ENCODE measurements around the gene TENM4. TPM values are rescaled to one million over a fixed set of nuclear protein-coding genes. Genes with fewer than 3 reads are reported as not detected.

Gene TENM4
- total and polyA plus RNA-seq, 2 of the 8 experiments (the other 6 are each of a cell fraction or from before 2014, with no cell fraction given): 3.5 to 7.2 TPM

GRCh38 chr11:78838417-78838816, 602.4 kb downstream of the TENM4 start:
- Histone ChIP-seq H3K23ac (ENCODE audit: insufficient read length) (no peak overlapping the region), H4K20me1 (replicated peaks in 1 of 2; ENCODE audit: control insufficient read depth in 1 of 2, insufficient read depth in 2 of 2, low read length in 2 of 2) (no peaks in the 10 kb centered on the region), H3K27ac (ENCODE audit: low read depth, low read length) (no peak overlapping the region), H3K79me1 (ENCODE audit: low read depth, low read length) (no peaks in the 10 kb centered on the region), H2BK12ac (ENCODE audit: low read depth, low read length) (no peak overlapping the region), H2AK5ac (ENCODE audit: low read depth, low read length) (no peak overlapping the region), H3K36me3 (ENCODE audit: control insufficient read depth in 2 of 4, insufficient read depth in 4 of 4, low read length in 3 of 4) (no peaks in the 10 kb centered on the region), H3K23me2 (ENCODE audit: low read depth, low read length) (0 out of 2 replicates have a peak, but pooled peaks cover 2% of the 10 kb centered on the region), H3K4ac (replicated peaks; ENCODE audit: insufficient read length, low read depth, low read length) (no peak overlapping the region), H3K14ac (ENCODE audit: insufficient read length) (no peak overlapping the region), H4K91ac (replicated peaks; ENCODE audit: insufficient read length, low read length) (no peak overlapping the region), H4K5ac (ENCODE audit: insufficient read length, low read depth, low read length) (no peak overlapping the region), H3K4me3 (ENCODE audit: extremely low read depth in 1 of 4, insufficient read depth in 2 of 4, low read depth in 3 of 4, low read length in 4 of 4) (no peak overlapping the region), H3K18ac (ENCODE audit: extremely low read depth, low read length) (no peak overlapping the region), H3K9ac (replicated peaks in 1 of 4; ENCODE audit: extremely low read depth in 1 of 4, low read depth in 3 of 4, low read length in 3 of 4) (no peak overlapping the region), H2BK120ac (replicated peaks; ENCODE audit: low read depth, low read length) (no peak overlapping the region), H3K4me1 (replicated peaks in 1 of 4; ENCODE audit: control insufficient read depth in 3 of 4, insufficient read depth in 4 of 4, low read length in 3 of 4) (no peaks in the 10 kb centered on the region), H2BK5ac (ENCODE audit: low read depth, low read length) (no peak overlapping the region), H2BK15ac (ENCODE audit: low read length) (no peak overlapping the region), H3K9me3 (ENCODE audit: insufficient read depth in 2 of 2, low read depth in 1 of 2, low read length in 1 of 2) (no peaks in the 10 kb centered on the region), H3K27me3 (replicated peaks in 1 of 4; ENCODE audit: control insufficient read depth in 3 of 4, extremely low read depth in 1 of 4, insufficient read depth in 3 of 4, low read length in 3 of 4) (peaks cover 0 to 1% (median 0%) of the 10 kb centered on the region in 4 experiments; a peak in 1 of 7 replicates), H3K4me2 (ENCODE audit: insufficient read depth in 1 of 2, low read depth in 2 of 2, low read length in 2 of 2) (no peak overlapping the region), H3K79me2 (ENCODE audit: control insufficient read depth in 1 of 2, insufficient read depth in 2 of 2, low read length in 2 of 2) (no peaks in the 10 kb centered on the region), H2AFZ (ENCODE audit: low read length) (no peak overlapping the region), H2BK20ac (ENCODE audit: low read length) (no peak overlapping the region), H3K56ac (replicated peaks; ENCODE audit: insufficient read length, low read depth, low read length) (no peak overlapping the region), H4K8ac (ENCODE audit: extremely low read depth, insufficient read depth, low read length) (no peak overlapping the region)
- ChIA-PET POLR2A (ENCODE audit: partially characterized antibody) (no interaction called here), CTCF (ENCODE audit: partially characterized antibody) (interaction anchor here (0.7 to 3.7 kb wide), 11 partner anchors 10 to 262 kb away, joined by 3 to 28 read pairs (median 4); no protein-coding TSS in a partner anchor)
- 78% methylated on average over 2 of the region's 2 CpGs; no CpG with 5 or more reads in 1 of the 2 experiments for WGBS, 2 experiments (ENCODE audit: extremely low coverage in 1 of 2, insufficient coverage in 1 of 2, insufficient read length in 1 of 2, insufficient replicate concordance in 2 of 2, low coverage in 1 of 2, low lambda C conversion rate in 2 of 2, missing lambda C conversion rate in 1 of 2)
- no peak for DNase-seq (ENCODE audit: low read depth in 1 of 2, low spot score in 2 of 2)
- peak; percentile 19 for FAIRE-seq
- TF ChIP-seq RAD21 (IDR thresholded peaks at IDR 0.05 in 1 of 2, conservative IDR thresholded peaks at IDR 0.05 in 1 of 2; ENCODE audit: low read depth in 2 of 2, low read length in 2 of 2): peak; percentile 44 to 53
- no peak for TF ChIP-seq POU5F1 (IDR thresholded peaks at IDR 0.05; ENCODE audit: low read depth, low read length)
- no peak for TF ChIP-seq CHD1 (IDR thresholded peaks at IDR 0.05; ENCODE audit: low read depth, low read length)
- TF ChIP-seq YY1 (IDR thresholded peaks at IDR 0.05; ENCODE audit: low read depth, low read length): 0 out of 2 replicates have a peak, but pooled peaks have one; percentile 34
- TF ChIP-seq EZH2 (IDR thresholded peaks at IDR 0.05; ENCODE audit: low read depth, low read length, severe bottlenecking): no peak
- TF ChIP-seq SRF (IDR thresholded peaks at IDR 0.05; ENCODE audit: low read depth, low read length): no peak
- TF ChIP-seq POLR2A (IDR thresholded peaks at IDR 0.05; ENCODE audit: control extremely low read depth in 1 of 2, low read depth in 2 of 2, low read length in 2 of 2): no peak
- TF ChIP-seq FOSL1 (IDR thresholded peaks at IDR 0.05; ENCODE audit: insufficient read depth, low read depth, low read length): no peak
